Keratinocyte (primary cell): ENCODE data around the gene ADGRB3. TPM values are rescaled to one million over a fixed set of nuclear protein-coding genes. Genes with fewer than 3 reads are reported as not detected.
"Not testable (repeated sequence)": the region's sequence is repeated elsewhere in the genome, so short reads cannot be mapped to it uniquely, and the experiment has no call there.

Experiments
- DNase-seq: peaks from one replicate; pipeline ENCODE4 v3.0.0-alpha.2; 2011; ENCODE audit warnings: low read depth, missing footprints, low spot score
- FAIRE-seq: peaks from 2 replicates; lab custom pipeline; 2011; peaks lifted over from hg19 to GRCh38; lab: Jason Lieb, UNC
- H2AFZ ChIP-seq: 2 replicates; pipeline ENCODE4 v1.6.0; 2012; ENCODE audit warnings: low read length, control low read depth, inconsistent platforms; ENCODE audit not compliant: control insufficient read depth
- H3K27ac ChIP-seq: 2 replicates; pipeline ENCODE4 v1.5.1; 2011; ENCODE audit warnings: low read length; ENCODE audit not compliant: control insufficient read depth, insufficient read depth
- H3K27me3 ChIP-seq: 3 replicates; pipeline ENCODE4 v1.6.0; 2011; ENCODE audit warnings: low read length; ENCODE audit not compliant: control insufficient read depth, insufficient read depth; ENCODE audit errors: extremely low read depth
- H3K36me3 ChIP-seq, 2 experiments: 2 replicates in 1 of 2; 3 replicates in 1 of 2; pipeline ENCODE4 v1.5.1; 2011; ENCODE audit warnings: low read length in 2 of 2, mild to moderate bottlenecking in 1 of 2; ENCODE audit not compliant: control insufficient read depth in 2 of 2, insufficient read depth in 2 of 2; ENCODE audit errors: extremely low read depth in 1 of 2
- H3K4me1 ChIP-seq: 3 replicates; pipeline ENCODE4 v1.5.1; 2011; ENCODE audit warnings: low read length; ENCODE audit not compliant: control insufficient read depth, insufficient read depth; ENCODE audit errors: extremely low read depth
- H3K4me2 ChIP-seq: 3 replicates; pipeline ENCODE4 v1.6.0; 2011; ENCODE audit warnings: low read depth, low read length; ENCODE audit not compliant: control insufficient read depth, insufficient read depth; ENCODE audit errors: extremely low read depth
- H3K4me3 ChIP-seq, 3 experiments: fragments of 200-600 bp in 1 of 3; sonication (generic) in 1 of 3; 2 replicates in 2 of 3; 3 replicates in 1 of 3; pipeline ENCODE4 v1.5.1; 2011 to 2016; ENCODE audit warnings: low read length in 3 of 3, mild to moderate bottlenecking in 3 of 3, control low read depth in 2 of 3, inconsistent platforms in 1 of 3, low read depth in 1 of 3, mixed read lengths in 1 of 3, mixed run types in 1 of 3, moderate library complexity in 1 of 3; ENCODE audit not compliant: control insufficient read depth in 2 of 3, insufficient read depth in 2 of 3; ENCODE audit errors: extremely low read depth in 1 of 3
- H3K79me2 ChIP-seq: 2 replicates; pipeline ENCODE4 v1.6.0; 2012; ENCODE audit warnings: low read length; ENCODE audit not compliant: control insufficient read depth, insufficient read depth
- H3K9ac ChIP-seq: 3 replicates; pipeline ENCODE4 v1.6.0; 2011; ENCODE audit warnings: low read length; ENCODE audit not compliant: control insufficient read depth, insufficient read depth; ENCODE audit errors: extremely low read depth
- H3K9me1 ChIP-seq: 3 replicates; pipeline ENCODE4 v1.6.0; 2011; ENCODE audit warnings: low read length; ENCODE audit not compliant: control insufficient read depth, insufficient read depth; ENCODE audit errors: extremely low read depth
- H3K9me3 ChIP-seq: 2 replicates; pipeline ENCODE4 v1.5.1; 2012; ENCODE audit warnings: low read depth, low read length; ENCODE audit not compliant: control insufficient read depth
- H4K20me1 ChIP-seq: 3 replicates; pipeline ENCODE4 v1.6.0; 2011; ENCODE audit warnings: low read length; ENCODE audit not compliant: control insufficient read depth, insufficient read depth; ENCODE audit errors: extremely low read depth
- EZH2 ChIP-seq: IDR thresholded peaks from one replicate; pipeline ENCODE4 v1.6.1; 2012; ENCODE audit warnings: inconsistent platforms, mild to moderate bottlenecking, low read length, moderate library complexity
- dilution Hi-C: fragments of 300-500 bp; cut with MboI; formaldehyde crosslinking; loops from one replicate; pipeline ENCODE4 v1.7.0; 2020; ENCODE audit warnings: low sequenced_read_pairs; ENCODE audit not compliant: extremely low pct_ligation_motif_present
- polyA plus RNA-seq, 5 experiments: library from polyadenylated mRNA; depleted of rRNA in 3 of 5; stranded (reverse) in 3 of 5; stranded (forward) in 1 of 5; unstranded in 1 of 5; fragments of >200 nt; gene quantifications; 1 replicate in 1 of 5; 2 replicates in 3 of 5; 3 replicates in 1 of 5; pipeline versions ENCODE4 v1.2.1 to v1.2.3, GENCODE V29; 2011 to 2012; ENCODE audit warnings: missing spikeins in 2 of 5, low read depth in 1 of 5, low replicate concordance in 1 of 5
- TF ChIP-seq, protein P1 (sequence below), 3 experiments: IDR thresholded peaks in 1 of 3; conservative IDR thresholded peaks in 1 of 3; optimal IDR thresholded peaks in 1 of 3; 2 replicates in 2 of 3; 3 replicates in 1 of 3; pipeline versions ENCODE3 to v1.5.1; 2011; ENCODE audit warnings: low read length in 3 of 3, mild to moderate bottlenecking in 3 of 3, moderate library complexity in 2 of 3, control low read depth in 1 of 3, inconsistent platforms in 1 of 3; ENCODE audit not compliant: insufficient read depth in 2 of 3; ENCODE audit errors: extremely low read depth in 1 of 3

Gene ADGRB3
- polyA plus RNA-seq, 1 donor (not counting 4 experiments of a cell fraction or from before 2014, with no cell fraction given) = not detected

DNA sequence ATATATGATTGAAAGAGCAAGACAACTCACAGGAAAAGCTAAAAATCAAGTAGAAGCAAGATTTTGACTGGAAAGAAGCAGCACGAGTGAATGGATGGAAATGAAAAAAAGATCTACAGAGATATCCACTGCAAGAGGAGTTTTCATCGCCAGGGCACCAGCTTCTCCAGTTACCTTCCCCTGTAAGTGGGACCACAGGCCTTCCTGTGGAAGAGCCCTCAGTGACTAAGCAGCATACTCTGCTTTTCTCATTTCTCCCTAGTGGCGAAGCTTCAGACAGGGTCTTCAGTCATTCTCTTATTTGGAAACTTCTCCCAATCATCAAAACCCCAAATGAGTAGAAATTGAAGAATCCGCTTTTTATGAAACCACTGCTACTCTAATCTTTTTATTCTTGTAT lies 40.5 kb downstream of the ADGRB3 start:
- dilution Hi-C loops = no loop called here
- Histone ChIP-seq H3K79me2 (no peaks in the 10 kb centered on the region), H3K9me1 (no peaks in the 10 kb centered on the region), H3K4me2 (no peak overlapping the region), H3K9ac (no peak overlapping the region), H3K27me3 (no peaks in the 10 kb centered on the region), H4K20me1 (no peaks in the 10 kb centered on the region), H3K36me3 (no peaks in the 10 kb centered on the region), H3K4me1 (no peaks in the 10 kb centered on the region), H3K9me3 (no peaks in the 10 kb centered on the region), H3K4me3 (no peak overlapping the region), H2AFZ (no peak overlapping the region), H3K27ac (no peak overlapping the region)
- DNase-seq (no peak), FAIRE-seq (no peak)
- no peak for TF ChIP-seq EZH2
- TF ChIP-seq, protein P1, sequence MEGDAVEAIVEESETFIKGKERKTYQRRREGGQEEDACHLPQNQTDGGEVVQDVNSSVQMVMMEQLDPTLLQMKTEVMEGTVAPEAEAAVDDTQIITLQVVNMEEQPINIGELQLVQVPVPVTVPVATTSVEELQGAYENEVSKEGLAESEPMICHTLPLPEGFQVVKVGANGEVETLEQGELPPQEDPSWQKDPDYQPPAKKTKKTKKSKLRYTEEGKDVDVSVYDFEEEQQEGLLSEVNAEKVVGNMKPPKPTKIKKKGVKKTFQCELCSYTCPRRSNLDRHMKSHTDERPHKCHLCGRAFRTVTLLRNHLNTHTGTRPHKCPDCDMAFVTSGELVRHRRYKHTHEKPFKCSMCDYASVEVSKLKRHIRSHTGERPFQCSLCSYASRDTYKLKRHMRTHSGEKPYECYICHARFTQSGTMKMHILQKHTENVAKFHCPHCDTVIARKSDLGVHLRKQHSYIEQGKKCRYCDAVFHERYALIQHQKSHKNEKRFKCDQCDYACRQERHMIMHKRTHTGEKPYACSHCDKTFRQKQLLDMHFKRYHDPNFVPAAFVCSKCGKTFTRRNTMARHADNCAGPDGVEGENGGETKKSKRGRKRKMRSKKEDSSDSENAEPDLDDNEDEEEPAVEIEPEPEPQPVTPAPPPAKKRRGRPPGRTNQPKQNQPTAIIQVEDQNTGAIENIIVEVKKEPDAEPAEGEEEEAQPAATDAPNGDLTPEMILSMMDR (optimal IDR thresholded peaks at IDR 0.05 in 1 of 3, IDR thresholded peaks at IDR 0.05 in 1 of 3, conservative IDR thresholded peaks at IDR 0.05 in 1 of 3; ENCODE audit: extremely low read depth in 1 of 3, insufficient read depth in 2 of 3, low read length in 3 of 3) = no peak

- H3K79me2 ChIP-seq, H2AFZ ChIP-seq, H3K9me3 ChIP-seq, H3K4me1 ChIP-seq, H3K4me3 ChIP-seq, DNase-seq, H3K9me1 ChIP-seq, H3K36me3 ChIP-seq, H3K4me2 ChIP-seq, FAIRE-seq, H3K27ac ChIP-seq, dilution Hi-C loops, H4K20me1 ChIP-seq, H3K27me3 ChIP-seq, H3K9ac ChIP-seq: not testable (repeated sequence)
Measured at GRCh38 chr6:68676094-68676493, 41.0 kb downstream of the ADGRB3 start.

DNA sequence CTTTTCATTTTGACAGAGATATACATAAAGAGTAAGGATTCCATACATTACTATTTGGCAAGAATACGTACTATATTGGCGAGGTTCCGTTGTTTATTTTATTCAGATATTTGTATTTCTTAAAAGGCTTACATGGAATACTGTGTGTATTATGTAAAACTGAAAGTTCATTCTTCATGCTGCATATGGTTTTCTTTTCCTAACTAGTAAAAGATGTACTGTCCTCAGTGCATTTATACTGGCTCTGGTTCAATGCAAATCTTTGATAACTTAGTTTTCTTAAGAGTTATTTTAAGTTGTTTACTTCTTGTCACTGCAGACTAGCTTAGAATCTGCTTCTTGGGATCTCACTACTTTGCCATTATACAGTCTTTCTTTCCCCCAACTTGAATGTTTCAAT lies 42.0 kb downstream of the ADGRB3 start:
- no peaks in the 10 kb centered on the region for H3K9me1 ChIP-seq
- dilution Hi-C loops = no loop called here
- no peak overlapping the region for H3K27ac ChIP-seq
- no peak overlapping the region for H3K9ac ChIP-seq
- H3K4me3 ChIP-seq = no peak overlapping the region
- H3K4me1 ChIP-seq = no peaks in the 10 kb centered on the region
- DNase-seq (no peak), FAIRE-seq (no peak)
- no peak for TF ChIP-seq EZH2
- TF ChIP-seq, protein P1 (optimal IDR thresholded peaks at IDR 0.05 in 1 of 3, IDR thresholded peaks at IDR 0.05 in 1 of 3, conservative IDR thresholded peaks at IDR 0.05 in 1 of 3; ENCODE audit: extremely low read depth in 1 of 3, insufficient read depth in 2 of 3, low read length in 3 of 3) = no peak
- H3K4me2 ChIP-seq = no peak overlapping the region
- H3K79me2 ChIP-seq = no peaks in the 10 kb centered on the region
- no peaks in the 10 kb centered on the region for H3K27me3 ChIP-seq
- no peak overlapping the region for H2AFZ ChIP-seq
- H3K36me3 ChIP-seq = no peaks in the 10 kb centered on the region
- H3K9me3 ChIP-seq = no peaks in the 10 kb centered on the region
- H4K20me1 ChIP-seq = no peaks in the 10 kb centered on the region
